ENCODE data around the gene GRIK2.
"Not testable (repeated sequence)": the region's sequence is repeated elsewhere in the genome, so short reads cannot be mapped to it uniquely, and the experiment has no call there.

Gene GRIK2

DNA sequence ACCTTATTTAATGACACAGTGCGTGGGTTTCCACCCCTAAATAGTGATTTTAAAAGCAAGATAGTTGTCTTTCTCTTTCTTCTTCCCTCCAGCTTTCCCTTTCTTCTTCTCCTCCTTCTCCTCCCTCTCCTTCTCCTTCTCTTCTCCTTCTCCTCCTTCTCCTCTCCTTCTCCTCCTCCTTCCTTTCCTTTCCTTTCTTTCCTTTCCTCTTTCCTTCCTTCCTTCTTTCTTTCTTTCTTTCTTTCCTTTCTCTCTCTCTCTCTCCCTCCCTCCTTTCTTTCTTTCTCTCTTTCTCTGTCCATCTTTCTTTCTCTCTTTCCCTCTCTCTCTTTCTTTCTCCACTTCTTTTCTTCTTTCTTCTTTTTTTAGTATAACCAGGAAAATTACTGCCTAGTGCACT, 670.6 kb downstream of the GRIK2 start:
- no peak for DNase-seq

- no peak for DNase-seq
These were observed 672.8 kb downstream of the GRIK2 start for GRCh38 chr6:102066301-102066700.

- no peak for DNase-seq
These were observed 674.9 kb downstream of the GRIK2 start for GRCh38 chr6:102068349-102068929.

DNA sequence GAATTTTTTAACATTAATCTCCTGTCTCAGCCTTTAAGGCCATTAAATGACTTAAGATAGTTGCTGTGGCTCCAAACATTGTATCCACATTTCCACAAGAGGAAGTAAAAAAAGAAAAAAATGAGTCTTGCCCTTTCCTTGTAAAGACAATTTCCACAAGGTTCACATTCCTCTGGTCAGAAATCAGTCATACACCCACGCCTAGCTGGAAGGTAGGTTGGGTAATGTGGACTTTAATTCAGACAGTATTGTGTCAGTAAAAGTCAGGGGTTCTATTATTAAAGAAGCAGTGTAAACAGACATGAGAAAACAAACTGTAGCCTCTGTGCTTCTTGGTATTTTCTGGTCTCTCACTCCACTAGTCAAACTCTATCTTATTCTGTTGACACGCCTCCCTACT, 682.0 kb downstream of the GRIK2 start:
- no peak for DNase-seq

DNA sequence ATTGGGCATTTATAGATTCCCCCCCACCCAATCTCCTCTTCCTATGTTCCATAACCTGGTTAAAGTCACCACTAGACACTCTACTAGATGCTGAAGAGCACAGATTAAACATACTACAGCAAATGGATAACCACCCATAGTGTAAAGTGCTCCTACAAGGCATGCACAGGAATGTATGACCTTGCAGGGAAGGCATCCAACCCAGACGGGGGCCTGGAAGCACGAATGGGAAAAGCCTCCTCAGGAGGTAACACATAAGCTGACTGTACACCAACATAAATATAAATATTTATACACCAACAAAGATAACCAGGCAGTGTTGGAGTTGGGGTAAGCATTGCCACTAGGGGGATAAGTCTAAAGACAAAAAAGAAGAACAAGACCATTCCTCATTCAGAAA, 691.7 kb downstream of the GRIK2 start:
- DNase-seq: no peak

DNA sequence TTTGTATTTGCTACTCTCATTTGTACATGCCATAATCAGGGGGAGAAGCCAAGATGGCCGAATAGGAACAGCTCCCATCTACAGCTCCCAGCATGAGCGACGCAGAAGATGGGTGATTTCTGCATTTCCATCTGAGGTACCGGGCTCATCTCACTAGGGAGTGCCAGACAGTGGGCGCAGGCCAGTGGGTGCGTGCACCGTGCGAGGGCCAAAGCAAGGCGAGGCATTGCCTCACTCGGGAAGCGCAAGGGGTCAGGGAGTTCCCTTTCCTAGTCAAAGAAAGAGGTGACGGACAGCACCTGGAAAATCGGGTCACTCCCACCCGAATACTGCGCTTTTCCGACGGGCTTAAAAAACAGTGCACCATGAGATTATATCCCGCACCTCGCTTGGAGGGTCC, 694.7 kb downstream of the GRIK2 start:
- not testable (repeated sequence) for DNase-seq

DNA sequence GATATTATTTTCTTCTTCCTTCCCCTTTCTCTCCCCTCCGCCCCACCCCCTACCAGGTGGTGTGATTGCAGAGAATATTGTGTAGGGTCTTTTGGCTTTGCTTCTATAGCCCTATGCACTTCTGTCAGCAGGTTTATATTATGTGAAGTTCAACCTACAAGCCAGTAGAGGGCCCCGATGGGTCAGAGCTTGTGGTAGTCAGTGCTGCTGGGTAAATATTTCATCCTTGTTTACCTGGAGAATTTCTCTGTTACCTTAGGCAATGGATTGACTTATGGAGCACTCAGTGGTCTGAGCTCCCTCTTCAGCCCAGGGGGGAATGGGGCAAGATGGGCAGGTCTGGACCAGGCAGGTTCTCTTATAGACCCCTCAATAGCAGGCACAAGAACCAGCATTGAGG, 720.9 kb downstream of the GRIK2 start:
- no peak for DNase-seq

DNA sequence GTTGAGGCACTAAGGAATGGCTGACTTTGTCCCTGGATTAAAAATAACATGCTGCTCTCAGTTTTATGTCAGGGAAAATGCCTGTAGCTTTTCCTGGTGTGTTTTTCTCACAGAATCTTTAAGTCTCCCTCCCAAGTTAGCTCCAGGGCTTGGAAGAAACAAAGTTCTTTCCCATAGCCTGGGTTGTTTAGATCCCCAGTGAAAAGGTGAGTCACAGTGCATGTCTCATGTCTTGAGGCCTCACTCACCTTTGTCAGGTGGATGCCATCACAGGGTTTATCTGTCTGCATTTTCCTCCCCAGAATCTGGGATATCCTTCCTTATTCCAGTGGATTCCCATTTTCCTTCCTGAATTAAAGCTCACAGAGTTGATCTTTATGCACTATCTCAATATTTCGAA, 722.4 kb downstream of the GRIK2 start:
- DNase-seq: no peak

GRCh38 chr6:102118034-102118433, 724.5 kb downstream of the GRIK2 start:
- DNase-seq: no peak

Measured in activated naive CD4-positive, alpha-beta T cell treated with Interleukin-2 at 50 U/mL for 16 hours (primary cell).